MG63 (cell line): ENCODE results near the gene NKIRAS2. TPM values are rescaled to one million over a fixed set of nuclear protein-coding genes. Genes with fewer than 3 reads are reported as not detected.
A peak's percentile ranks its signal among the peaks of the same experiment; 100 is the strongest.
"Not testable (repeated sequence)": the region's sequence is repeated elsewhere in the genome, so short reads cannot be mapped to it uniquely, and the experiment has no call there.

Source experiments
- DNase-seq: peaks from one replicate; pipeline ENCODE4 v3.0.0-alpha.2; 2020
- H3K27me3 ChIP-seq: fragments of 250-450 bp; sonication (Bioruptor Pico); 2 replicates; pipeline ENCODE4 v1.5.1; 2020; ENCODE audit warnings: mild to moderate bottlenecking, moderate library complexity
- H3K36me3 ChIP-seq: fragments of 250-450 bp; sonication (Bioruptor Pico); 2 replicates; pipeline ENCODE4 v1.5.1; 2020; ENCODE audit warnings: mild to moderate bottlenecking, moderate library complexity
- H3K4me3 ChIP-seq: fragments of 250-450 bp; sonication (Bioruptor Pico); 2 replicates; pipeline ENCODE4 v1.5.1; 2020; ENCODE audit warnings: mild to moderate bottlenecking, moderate library complexity
- H3K9me3 ChIP-seq: fragments of 250-450 bp; sonication (Bioruptor Pico); 2 replicates; pipeline ENCODE4 v1.5.1; 2020; ENCODE audit warnings: mild to moderate bottlenecking, moderate library complexity
- total RNA-seq: library from RNA; depleted of rRNA; stranded (reverse); fragments of >200 nt; shearing (Covaris generic); gene quantifications from 2 replicates; pipeline ENCODE4 v1.2.3, GENCODE V29; 2014; ENCODE audit warnings: low replicate concordance

Gene NKIRAS2
- total RNA-seq, 1 experiment from 2014 or later: 86.3 TPM

DNA sequence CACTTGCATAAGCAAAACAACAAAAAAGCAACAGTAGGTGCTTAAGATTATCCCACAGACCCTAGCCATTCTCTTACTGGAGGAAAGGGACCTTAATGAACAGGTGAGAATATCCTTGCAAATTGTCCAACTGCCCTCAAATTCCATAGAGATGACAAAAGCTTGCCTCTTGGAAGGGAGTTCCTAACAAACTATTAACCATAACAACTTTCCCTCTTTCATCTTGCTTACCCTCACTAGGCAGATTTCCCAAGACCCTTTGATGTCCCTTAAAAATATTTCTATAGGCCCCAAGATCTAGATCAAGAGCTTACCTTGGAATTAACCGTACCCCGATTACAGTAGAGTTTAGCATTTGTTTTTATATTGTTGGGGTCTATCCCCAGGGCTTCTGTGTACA, 31.5 kb upstream of the NKIRAS2 start:
- no peak for DNase-seq
- H3K36me3 ChIP-seq: peaks cover 94% of the 10 kb centered on the region
- no peaks in the 10 kb centered on the region for H3K27me3 ChIP-seq
- no peak overlapping the region for H3K4me3 ChIP-seq
- H3K9me3 ChIP-seq: no peaks in the 10 kb centered on the region; the same call in 1 of the 2 replicates

DNA sequence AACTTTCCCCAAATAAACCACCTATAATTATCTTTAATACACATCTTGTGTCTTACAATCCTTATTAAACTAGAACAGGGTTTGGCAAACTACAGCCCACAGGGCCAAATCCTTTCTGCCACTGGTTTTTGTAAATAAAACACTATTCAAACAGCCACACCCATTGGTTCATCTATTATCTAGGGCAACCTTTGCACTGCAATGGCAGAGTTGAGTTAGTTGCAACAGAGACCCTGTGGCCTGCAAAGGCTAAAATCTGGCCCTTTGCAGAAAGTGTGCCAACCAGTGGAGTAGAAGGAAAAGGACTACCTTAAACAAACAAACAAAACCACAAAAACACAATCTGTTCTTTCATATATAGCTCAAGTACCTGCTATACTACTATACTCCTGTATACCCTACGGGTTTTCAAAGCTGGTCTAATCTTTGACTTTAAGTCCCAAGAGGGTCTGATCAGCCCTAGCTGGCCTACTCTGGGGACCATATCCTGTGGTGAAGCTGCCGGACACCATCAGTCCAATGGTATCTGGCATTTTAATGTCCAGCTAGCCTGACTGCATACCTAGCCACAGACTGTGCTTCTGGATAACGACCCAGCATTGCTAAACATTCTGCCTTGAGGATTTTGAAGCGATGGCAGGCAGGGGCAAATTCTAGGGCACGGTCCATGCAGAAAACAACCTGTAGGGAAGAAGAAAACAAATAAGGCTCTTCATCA, 30.0 kb upstream of the NKIRAS2 start:
- peaks cover 96% of the 10 kb centered on the region for H3K36me3 ChIP-seq
- no peaks in the 10 kb centered on the region for H3K27me3 ChIP-seq
- H3K9me3 ChIP-seq: no peaks in the 10 kb centered on the region; the same call in 1 of the 2 replicates
- no peak for DNase-seq
- H3K4me3 ChIP-seq: no peak overlapping the region

DNA sequence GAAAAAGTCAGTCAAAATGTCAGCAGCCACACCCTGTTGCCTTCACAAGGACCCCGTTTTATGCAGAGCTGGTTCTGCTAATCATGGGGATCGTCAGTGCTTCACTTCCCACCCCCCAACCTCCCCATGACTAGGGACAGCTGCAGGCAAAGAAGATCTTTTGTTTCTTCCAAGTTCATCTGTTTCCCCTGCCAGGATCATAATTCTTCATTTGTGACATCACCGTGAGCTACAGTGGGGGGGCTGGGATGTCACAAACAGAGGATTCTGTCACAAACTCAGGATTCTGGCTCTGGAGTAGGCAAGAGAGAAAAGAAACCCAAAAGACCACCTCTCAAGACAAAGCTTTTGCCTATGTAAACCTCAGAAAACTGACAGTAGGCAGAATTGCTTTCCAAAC, 27.3 kb upstream of the NKIRAS2 start:
- H3K36me3 ChIP-seq: peaks cover 98% of the 10 kb centered on the region
- no peak for DNase-seq
- H3K27me3 ChIP-seq: no peaks in the 10 kb centered on the region
- no peak overlapping the region for H3K4me3 ChIP-seq
- no peaks in the 10 kb centered on the region; the same call in 1 of the 2 replicates for H3K9me3 ChIP-seq

DNA sequence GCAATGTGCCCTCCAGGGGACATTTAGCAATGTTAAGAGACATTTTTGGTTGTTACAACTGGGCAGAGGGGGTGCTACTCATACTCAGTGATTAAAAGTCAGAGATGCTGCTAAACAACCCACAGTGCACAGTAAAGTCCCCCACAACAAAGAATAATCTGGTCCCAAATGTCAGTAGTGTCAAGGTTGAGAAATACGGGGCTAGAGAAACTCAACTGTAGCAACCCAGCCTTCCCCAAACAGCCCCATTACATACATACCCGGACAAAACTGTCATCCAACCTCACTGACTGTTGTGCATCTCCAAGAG, 23.1 kb upstream of the NKIRAS2 start:
- peaks cover 93% of the 10 kb centered on the region for H3K36me3 ChIP-seq
- H3K9me3 ChIP-seq: no peaks in the 10 kb centered on the region; the same call in 1 of the 2 replicates
- no peak for DNase-seq

DNA sequence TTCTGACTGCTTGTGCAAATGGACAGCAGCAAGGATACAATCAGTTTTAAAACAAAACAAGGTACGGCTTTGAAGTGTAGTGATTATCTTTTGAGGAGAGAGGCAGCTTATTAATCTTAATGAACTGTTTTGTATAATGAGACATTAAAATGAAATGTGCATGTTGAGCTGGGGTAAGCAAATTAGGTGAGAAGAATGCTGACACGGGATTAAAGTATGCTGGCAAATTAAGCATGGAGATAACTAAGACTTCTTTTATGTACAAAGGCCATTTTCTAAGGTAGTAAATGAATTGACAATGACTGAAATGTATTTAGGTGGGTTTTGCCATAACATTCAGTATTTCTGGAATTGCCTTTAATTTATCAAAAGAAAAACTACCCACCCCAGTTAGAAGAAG, 21.4 kb upstream of the NKIRAS2 start:
- DNase-seq: no peak
- H3K27me3 ChIP-seq: no peaks in the 10 kb centered on the region
- H3K9me3 ChIP-seq: no peaks in the 10 kb centered on the region; the same call in 1 of the 2 replicates
- no peak overlapping the region for H3K4me3 ChIP-seq
- H3K36me3 ChIP-seq: peaks cover 93% of the 10 kb centered on the region

More for the DNA sequence above, 23.1 kb upstream of the NKIRAS2 start:
- H3K27me3 ChIP-seq: no peaks in the 10 kb centered on the region
- no peak overlapping the region for H3K4me3 ChIP-seq

DNA sequence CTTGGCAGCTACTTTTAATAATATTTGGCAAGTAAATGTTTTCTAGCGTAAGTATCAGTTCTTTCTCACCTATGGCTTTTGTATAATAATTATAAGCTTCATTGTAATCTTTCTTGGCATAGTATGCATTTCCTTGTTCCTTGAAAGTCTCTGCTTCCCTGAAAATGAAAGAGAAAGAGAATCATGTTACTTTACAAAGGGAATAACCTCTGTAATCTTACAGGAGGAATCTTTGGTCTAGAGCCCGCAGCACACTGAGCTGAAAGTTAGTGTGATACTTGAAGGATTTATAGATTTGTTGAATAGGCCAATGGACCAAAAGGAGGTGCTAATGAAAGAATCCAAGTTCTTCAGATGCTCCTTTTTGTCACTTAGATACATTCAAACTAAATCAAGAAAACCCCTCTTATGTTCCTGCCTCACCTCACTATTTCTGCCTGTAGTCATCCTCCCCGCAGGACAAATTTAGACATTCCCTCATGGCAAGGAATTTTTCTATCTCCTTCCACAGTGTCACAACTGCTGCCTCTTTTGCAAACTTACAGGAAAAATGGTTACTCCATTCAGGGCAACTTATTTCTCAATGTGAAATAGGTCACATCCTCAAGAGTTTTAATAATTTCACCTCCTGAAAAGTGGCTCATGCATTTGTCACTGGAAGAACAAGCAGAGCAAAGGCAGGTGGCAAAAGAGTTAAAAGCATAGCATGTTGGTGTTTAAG, 19.3 kb upstream of the NKIRAS2 start:
- peaks cover 82% of the 10 kb centered on the region for H3K36me3 ChIP-seq

DNA sequence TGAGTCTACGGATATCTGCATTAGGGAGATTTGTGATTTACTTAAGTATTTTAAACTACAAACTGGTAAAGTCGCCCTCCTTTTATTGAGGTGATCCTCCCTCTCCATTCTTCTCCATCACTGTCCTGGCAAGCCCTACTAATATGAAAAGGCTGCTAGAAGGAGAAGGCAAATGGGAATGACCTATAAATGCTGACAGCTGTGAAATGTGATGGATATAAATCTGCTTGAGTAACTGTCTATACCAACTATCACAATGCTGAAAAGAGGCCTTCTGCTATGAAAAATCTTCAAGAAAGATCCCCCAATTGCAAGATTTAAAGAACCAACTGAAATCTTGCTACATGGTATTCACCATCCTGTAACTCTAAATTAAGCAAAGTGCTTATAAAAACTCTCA, 18.2 kb upstream of the NKIRAS2 start:
- H3K9me3 ChIP-seq: no peaks in the 10 kb centered on the region
- H3K27me3 ChIP-seq: no peaks in the 10 kb centered on the region
- no peak overlapping the region for H3K4me3 ChIP-seq
- peaks cover 71% of the 10 kb centered on the region for H3K36me3 ChIP-seq
- no peak for DNase-seq

More for the DNA sequence above, 19.3 kb upstream of the NKIRAS2 start:
- H3K27me3 ChIP-seq: no peaks in the 10 kb centered on the region
- no peak for DNase-seq
- H3K9me3 ChIP-seq: no peaks in the 10 kb centered on the region
- no peak overlapping the region for H3K4me3 ChIP-seq

DNA sequence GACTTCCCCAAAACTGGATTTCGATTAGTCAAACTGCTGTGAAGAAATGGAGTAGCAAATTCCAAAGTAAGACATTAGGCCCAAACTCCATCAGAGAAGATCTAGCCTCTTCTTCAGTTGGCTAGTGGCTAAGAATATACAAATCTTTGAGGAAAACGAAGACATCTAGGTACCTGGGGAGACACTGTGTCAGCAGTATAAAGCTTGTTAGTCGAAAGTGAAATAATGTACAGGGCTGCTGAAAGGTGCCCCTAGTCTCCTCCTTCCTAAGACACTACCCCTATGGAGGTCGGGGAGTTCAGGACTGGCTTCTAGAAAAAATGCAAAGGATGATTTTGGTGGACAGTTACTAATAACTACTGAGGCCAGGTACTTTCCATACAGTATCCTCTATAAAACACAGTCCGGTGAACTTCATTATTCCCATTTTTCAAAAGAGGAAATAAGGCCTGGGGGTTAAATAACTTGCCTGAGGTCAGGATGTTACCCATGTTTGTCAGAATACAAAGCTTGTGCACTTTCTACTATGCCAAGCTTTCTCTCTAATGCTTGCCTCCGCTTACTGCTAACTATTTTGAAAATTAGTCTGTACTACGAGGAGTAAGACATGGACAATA, 17.6 kb upstream of the NKIRAS2 start:
- Histone ChIP-seq H3K4me3 (no peak overlapping the region), H3K9me3 (no peaks in the 10 kb centered on the region), H3K27me3 (no peaks in the 10 kb centered on the region), H3K36me3 (peaks cover 65% of the 10 kb centered on the region)
- DNase-seq: no peak

DNA sequence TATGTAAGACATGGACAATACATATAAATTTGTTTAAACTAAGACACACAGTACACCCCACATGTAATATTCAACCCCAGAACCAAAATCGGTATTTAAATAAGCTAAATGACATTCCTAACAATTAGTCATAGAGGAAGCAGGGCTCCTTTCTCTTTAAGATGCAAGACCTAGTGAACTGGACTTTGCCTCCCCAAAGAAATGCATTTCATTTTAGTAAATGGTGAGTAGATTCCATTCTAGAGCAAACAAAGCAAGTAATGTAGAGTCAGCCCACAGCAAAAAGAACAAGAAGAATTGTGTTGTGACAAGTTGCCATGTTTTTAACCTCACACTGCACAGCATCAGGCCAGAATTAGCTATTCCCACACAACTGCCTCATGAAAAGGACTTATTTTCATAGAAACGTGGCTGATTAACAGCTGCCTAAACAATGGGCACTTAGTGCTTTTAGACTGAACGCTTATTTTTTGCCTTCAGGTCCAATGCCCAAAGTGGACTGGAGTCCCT, 17.0 kb upstream of the NKIRAS2 start:
- Histone ChIP-seq H3K27me3 (no peaks in the 10 kb centered on the region), H3K36me3 (peaks cover 60% of the 10 kb centered on the region), H3K9me3 (no peaks in the 10 kb centered on the region), H3K4me3 (no peak overlapping the region)
- no peak for DNase-seq

DNA sequence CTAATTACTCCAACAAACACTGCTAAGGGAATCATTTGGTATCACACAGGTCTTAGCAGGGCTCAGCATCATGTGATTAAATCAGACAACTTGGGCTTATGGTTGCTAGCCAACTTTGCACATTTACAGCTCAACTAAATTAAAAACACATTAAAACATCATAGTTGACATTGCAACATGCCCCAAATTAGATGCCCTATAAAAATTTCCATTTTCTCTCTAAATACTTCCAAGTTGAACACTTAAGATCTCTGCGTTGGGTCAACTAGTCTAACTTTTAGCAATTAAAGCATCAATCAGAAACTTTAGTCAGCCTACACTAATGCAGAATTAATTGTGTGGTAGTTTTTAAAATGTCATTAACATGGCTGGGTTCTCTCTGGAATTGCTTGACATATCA, 14.7 kb upstream of the NKIRAS2 start:
- H3K36me3 ChIP-seq: peaks cover 56% of the 10 kb centered on the region
- DNase-seq: no peak

DNA sequence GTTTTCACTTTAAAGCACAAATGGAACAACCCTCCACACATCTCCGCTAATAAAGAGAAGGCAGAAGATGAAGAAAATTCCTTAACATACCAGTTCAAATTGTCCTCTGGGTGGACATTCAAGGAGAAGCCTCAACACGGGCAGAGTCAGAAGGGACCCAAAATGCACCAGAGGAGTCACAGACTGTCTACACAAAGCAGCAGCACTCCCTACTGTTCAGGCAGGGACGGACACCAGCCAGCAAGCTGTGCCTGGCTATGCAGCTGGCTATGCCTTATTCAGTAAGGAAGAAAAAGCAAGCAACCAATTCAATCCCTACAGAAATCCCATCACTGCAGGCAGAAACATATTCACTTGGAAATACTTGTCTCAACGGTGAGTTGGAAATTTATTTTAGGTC, 10.7 kb upstream of the NKIRAS2 start:
- no peaks in the 10 kb centered on the region for H3K27me3 ChIP-seq
- no peak overlapping the region for H3K4me3 ChIP-seq
- DNase-seq: no peak
- no peaks in the 10 kb centered on the region for H3K9me3 ChIP-seq
- peaks cover 38% of the 10 kb centered on the region for H3K36me3 ChIP-seq

More for the DNA sequence above, 14.7 kb upstream of the NKIRAS2 start:
- H3K27me3 ChIP-seq: no peaks in the 10 kb centered on the region
- H3K4me3 ChIP-seq: no peak overlapping the region
- no peaks in the 10 kb centered on the region for H3K9me3 ChIP-seq

DNA sequence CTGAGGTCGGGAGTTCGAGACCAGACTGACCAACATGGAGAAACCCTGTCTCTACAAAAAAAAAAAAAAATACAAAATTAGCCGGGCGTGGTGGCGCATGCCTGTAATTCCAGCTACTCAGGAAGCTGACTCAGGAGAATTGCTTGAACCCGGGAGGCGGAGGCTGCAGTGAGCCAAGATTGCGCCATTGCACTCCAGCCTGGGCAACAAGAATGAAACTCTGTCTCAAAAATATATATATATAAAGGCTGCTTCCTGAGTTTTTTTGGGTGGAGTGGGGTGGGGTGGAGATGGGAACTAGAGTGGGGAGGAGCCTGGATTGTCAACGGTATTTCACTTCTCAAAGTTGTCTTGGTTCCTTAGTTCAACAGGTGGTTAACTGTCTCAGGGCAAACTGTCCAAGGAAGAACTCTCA, 9.6 kb upstream of the NKIRAS2 start:
- H3K9me3 ChIP-seq, H3K4me3 ChIP-seq, H3K27me3 ChIP-seq: not testable (repeated sequence)
- H3K36me3 ChIP-seq: peaks cover 39% of the 10 kb centered on the region
- DNase-seq: peak; percentile 41

DNA sequence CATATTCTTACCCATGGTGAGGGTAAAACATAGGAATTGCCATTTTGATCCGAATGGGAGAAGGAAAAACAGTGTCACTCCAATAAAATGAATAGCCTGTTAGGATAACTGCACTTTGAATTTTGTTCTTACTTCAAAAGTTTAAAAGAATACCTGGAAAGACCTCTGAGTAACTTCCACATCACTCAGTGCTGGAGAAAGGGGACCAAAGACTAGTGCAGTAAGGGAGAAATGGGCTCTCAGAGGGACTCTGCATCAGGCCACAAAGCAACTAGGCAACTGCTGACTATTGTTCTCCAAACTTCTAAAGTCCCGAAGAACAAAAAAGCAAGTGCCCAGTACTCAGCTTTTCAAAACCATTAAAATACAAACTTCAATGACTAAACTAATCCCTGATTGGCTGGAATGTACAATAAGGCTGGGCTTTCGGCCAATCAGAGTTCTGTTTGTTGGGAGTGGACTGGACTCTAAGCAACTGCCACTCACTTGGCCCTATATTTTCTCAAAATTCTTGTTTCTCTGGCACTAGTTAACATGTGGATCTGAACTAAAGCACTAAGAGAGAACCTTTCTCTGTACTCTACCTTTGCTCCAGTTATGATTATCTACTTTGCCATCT, 8.9 kb upstream of the NKIRAS2 start:
- Histone ChIP-seq H3K4me3 (no peak overlapping the region), H3K9me3 (no peaks in the 10 kb centered on the region), H3K36me3 (peaks cover 41% of the 10 kb centered on the region), H3K27me3 (no peaks in the 10 kb centered on the region)
- DNase-seq: peak; percentile 20

DNA sequence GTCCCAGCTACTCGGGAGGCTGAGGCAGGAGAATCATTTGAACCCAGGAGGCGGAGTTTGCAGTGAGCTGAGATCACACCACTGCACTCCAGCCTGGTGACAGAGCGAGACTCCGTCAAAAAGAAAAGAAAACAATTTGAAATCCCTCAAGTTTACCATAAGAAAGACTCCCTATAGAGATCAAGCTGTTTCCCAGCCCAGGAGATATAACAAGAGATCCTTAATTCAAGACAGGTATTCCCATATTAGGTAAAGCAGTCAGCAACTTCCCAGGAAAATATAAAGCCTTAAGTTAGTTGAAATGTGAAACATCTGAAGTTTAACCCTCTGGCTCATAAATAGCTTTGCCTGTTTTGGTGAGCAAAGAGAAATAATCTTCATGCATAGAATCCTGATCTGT, 7.5 kb upstream of the NKIRAS2 start:
- not testable (repeated sequence) for H3K4me3 ChIP-seq, H3K27me3 ChIP-seq, H3K9me3 ChIP-seq, DNase-seq
- peaks cover 47% of the 10 kb centered on the region for H3K36me3 ChIP-seq

DNA sequence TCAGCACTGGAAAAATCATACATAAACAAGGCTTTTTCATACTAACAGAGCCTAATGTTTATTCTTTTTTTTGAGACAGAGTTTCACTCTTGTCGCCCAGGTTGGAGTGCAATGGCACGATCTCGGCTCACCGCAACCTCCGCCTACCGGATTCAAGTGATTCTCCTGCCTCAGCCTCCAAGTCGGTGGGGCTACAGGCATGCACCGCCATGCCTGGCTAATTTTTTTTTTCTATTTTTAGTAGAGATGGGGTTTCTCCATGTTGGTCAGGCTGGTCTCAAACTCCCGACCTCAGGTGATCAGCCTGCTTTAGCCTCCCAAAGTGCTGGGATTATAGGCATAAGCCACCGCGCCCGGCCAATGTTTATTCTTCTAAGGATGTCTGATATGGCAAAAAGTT, 6.2 kb upstream of the NKIRAS2 start:
- H3K4me3 ChIP-seq, DNase-seq, H3K27me3 ChIP-seq, H3K9me3 ChIP-seq: not testable (repeated sequence)
- H3K36me3 ChIP-seq: peaks cover 43% of the 10 kb centered on the region

DNA sequence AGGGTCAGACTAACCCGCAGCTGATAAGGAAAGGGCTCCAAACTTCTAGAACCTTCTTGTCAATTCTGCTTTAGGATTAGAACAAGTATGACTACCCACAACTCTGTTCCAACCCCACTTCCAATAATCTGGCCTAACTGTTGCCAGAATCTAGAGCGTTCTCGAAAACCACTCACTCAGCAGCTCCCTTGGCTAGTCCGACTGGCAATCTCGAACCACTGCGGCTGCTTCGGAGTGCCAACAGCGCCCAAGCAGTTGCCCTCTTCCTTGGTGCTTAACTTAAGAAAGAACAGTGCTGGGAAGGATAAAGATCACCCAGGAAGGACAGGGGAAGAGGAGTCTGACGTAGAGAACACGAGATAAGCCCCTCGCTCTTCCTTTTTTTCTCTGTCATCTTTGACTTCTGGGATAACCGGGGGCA, 3.5 kb upstream of the NKIRAS2 start:
- H3K9me3 ChIP-seq: no peaks in the 10 kb centered on the region
- peaks cover 27% of the 10 kb centered on the region for H3K36me3 ChIP-seq
- H3K27me3 ChIP-seq: no peaks in the 10 kb centered on the region
- peak overlapping the region; percentile 80 for H3K4me3 ChIP-seq
- DNase-seq: peak; percentile 31
